ENCODE measurements around the gene ARHGAP42. TPM values are rescaled to one million over a fixed set of nuclear protein-coding genes. Genes with fewer than 3 reads are reported as not detected.

Gene ARHGAP42
- total and polyA plus RNA-seq, 12 donors, result 2.5 to 25.0 (median 11.5) TPM

DNA sequence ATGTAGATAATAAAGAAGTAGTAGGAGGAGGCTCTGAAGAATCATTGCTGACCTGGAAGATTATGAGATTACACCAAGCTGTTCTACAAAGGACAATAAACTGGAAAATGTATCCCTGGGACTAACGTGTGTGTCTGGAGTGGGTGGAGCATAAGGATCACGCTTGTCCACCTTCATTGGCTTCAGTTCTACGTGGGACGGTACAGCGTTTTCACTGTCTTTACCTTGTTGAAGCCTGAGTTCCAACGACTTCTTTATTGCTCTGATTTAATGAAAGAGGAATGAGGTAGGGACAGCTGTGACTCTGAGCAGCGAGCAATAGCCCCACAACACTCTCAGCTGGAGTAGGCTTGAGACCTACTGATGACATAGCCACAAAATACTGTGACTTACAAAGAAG lies 87.0 kb downstream of the ARHGAP42 start:
- TF ChIP-seq, protein P1, sequence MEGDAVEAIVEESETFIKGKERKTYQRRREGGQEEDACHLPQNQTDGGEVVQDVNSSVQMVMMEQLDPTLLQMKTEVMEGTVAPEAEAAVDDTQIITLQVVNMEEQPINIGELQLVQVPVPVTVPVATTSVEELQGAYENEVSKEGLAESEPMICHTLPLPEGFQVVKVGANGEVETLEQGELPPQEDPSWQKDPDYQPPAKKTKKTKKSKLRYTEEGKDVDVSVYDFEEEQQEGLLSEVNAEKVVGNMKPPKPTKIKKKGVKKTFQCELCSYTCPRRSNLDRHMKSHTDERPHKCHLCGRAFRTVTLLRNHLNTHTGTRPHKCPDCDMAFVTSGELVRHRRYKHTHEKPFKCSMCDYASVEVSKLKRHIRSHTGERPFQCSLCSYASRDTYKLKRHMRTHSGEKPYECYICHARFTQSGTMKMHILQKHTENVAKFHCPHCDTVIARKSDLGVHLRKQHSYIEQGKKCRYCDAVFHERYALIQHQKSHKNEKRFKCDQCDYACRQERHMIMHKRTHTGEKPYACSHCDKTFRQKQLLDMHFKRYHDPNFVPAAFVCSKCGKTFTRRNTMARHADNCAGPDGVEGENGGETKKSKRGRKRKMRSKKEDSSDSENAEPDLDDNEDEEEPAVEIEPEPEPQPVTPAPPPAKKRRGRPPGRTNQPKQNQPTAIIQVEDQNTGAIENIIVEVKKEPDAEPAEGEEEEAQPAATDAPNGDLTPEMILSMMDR (IDR thresholded peaks at IDR 0.05), result no peak
- TF ChIP-seq POLR2A (IDR thresholded peaks at IDR 0.05), result no peak
- WGBS, 4 donors, result 86 to 94% (median 90%) methylated on average over 7 of the region's 7 CpGs
- H3K4me3 ChIP-seq, result no peak overlapping the region
- intact Hi-C loops (cut with DNase I), result no loop called here
- no peaks in the 10 kb centered on the region for H3K4me1 ChIP-seq (replicated peaks in 1 of 2)
- DNase-seq, result no peak
- no peak overlapping the region for H3K27ac ChIP-seq
- H3K9me3 ChIP-seq (replicated peaks in 1 of 3), result no peaks in the 10 kb centered on the region
- no peaks in the 10 kb centered on the region for H3K27me3 ChIP-seq
- H3K36me3 ChIP-seq (replicated peaks in 1 of 2), result no peaks in the 10 kb centered on the region

DNA sequence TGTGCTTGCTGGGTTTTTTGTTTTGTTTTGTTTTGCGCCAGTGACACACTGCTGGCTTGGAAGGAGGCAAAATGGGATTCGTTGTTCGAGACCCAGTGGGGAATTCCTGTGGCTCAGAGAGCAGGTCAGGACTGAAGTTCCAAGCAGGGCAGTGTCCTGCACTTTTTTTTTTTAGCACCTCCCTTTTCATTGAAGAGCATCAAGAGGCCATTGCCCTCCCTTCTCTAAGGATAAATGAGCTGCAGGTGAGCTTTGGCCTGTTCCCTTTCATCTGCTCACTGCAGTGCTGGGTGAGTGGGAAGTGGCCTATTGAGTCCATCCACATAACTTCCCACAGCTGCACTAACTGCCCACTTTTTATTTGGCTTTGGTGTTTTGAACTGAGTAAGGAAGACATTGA lies 87.8 kb downstream of the ARHGAP42 start:
- Histone ChIP-seq H3K27ac (no peak overlapping the region), H3K9me3 (replicated peaks in 1 of 3) (no peaks in the 10 kb centered on the region), H3K36me3 (replicated peaks in 1 of 2) (no peaks in the 10 kb centered on the region), H3K4me3 (no peak overlapping the region), H3K27me3 (no peaks in the 10 kb centered on the region), H3K4me1 (replicated peaks in 1 of 2) (no peaks in the 10 kb centered on the region)
- no peak for DNase-seq
- WGBS, 4 donors, result 81 to 97% (median 92%) methylated on average over 3 of the region's 3 CpGs
- TF ChIP-seq POLR2A (IDR thresholded peaks at IDR 0.05), result no peak
- TF ChIP-seq, protein P1 (IDR thresholded peaks at IDR 0.05), result no peak
- intact Hi-C loops (cut with DNase I), result no loop called here

DNA sequence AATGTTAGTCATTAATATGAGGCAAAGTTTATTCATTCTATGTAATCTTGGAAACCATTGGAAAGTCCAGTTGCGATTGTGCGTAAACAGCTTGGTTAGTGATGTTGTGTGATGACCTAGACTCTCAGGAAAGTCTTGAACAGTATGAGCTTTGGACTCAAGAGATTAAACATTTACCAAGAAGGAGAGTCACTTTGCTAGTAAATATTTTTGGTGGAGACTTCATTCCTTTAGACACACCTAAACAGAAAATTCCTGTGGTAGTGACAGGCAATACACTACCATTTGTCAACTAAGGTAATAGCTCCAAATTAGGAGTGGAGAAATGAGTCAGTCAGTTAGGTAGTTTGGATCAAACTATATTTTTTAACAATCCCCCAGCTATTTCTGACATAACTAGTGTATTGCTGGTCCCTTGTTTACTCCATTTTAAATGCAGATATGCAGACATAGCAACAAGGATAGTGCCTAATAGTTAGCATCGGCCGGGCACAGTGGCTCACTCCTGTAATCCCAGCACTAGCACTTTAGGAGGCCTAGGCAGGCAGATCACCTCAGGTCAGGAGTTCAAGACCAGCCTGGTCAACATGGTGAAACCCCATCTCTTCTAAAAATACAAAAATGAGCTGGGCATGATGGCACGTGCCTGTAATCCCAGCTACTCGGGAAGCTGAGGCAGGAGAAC lies 89.3 kb downstream of the ARHGAP42 start:
- H3K36me3 ChIP-seq (replicated peaks in 1 of 2), result no peaks in the 10 kb centered on the region
- intact Hi-C loops (cut with DNase I), result no loop called here
- no peaks in the 10 kb centered on the region for H3K27me3 ChIP-seq
- no peak overlapping the region for H3K4me3 ChIP-seq
- TF ChIP-seq, protein P1 (IDR thresholded peaks at IDR 0.05), result no peak
- no peak for TF ChIP-seq POLR2A (IDR thresholded peaks at IDR 0.05)
- no peaks in the 10 kb centered on the region for H3K9me3 ChIP-seq (replicated peaks in 1 of 3)
- no peak for DNase-seq
- H3K4me1 ChIP-seq (replicated peaks in 1 of 2), result no peaks in the 10 kb centered on the region
- no peak overlapping the region for H3K27ac ChIP-seq
- 90 to 97% (median 93%) methylated on average over 6 of the region's 6 CpGs for WGBS, 4 donors

DNA sequence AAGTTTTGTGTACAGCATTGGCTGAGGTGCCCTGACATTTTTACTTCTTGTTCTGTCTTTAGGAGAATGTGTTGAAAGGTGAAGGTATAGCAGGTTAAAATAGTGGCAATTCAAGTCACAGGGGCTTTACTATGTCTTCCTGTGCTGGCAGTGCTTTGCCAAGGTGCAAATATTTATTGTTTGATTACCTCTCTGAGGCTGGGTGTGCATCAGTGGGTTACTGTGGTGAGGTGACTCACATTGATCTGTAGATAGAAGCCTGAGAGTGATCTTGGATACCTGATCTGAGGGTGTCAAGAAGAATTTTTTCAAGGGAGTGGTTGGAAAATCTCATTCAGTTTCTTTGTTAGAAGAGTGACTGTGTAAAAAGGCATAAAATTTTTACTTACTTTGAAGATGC lies 90.0 kb downstream of the ARHGAP42 start:
- no peaks in the 10 kb centered on the region for H3K27me3 ChIP-seq
- no peaks in the 10 kb centered on the region for H3K36me3 ChIP-seq (replicated peaks in 1 of 2)
- no peak overlapping the region for H3K27ac ChIP-seq
- H3K4me3 ChIP-seq, result no peak overlapping the region
- DNase-seq, result no peak
- H3K4me1 ChIP-seq (replicated peaks in 1 of 2), result no peaks in the 10 kb centered on the region
- TF ChIP-seq, protein P1 (IDR thresholded peaks at IDR 0.05), result no peak
- TF ChIP-seq POLR2A (IDR thresholded peaks at IDR 0.05), result no peak
- no peaks in the 10 kb centered on the region for H3K9me3 ChIP-seq (replicated peaks in 1 of 3)
- intact Hi-C loops (cut with DNase I), result no loop called here

Measured in adrenal gland (tissue), 12 donors.